Lower leg skin (tissue), 3 donors: ENCODE measurements around the gene KRTDAP.

Source experiments
- POLR2A ChIP-seq, 2 donors: fragments of 450-650 bp; IDR thresholded peaks; one replicate each; pipeline ENCODE4 v1.6.1; 2016 to 2017; ENCODE audit warnings: antibody characterized with exemption in 2 of 2, mild to moderate bottlenecking in 1 of 2, moderate library complexity in 1 of 2
- TF ChIP-seq, protein P1 (sequence below), 3 donors: fragments of 450-650 bp; IDR thresholded peaks; one replicate each; pipeline ENCODE4 v1.5.1; 2016; ENCODE audit warnings: antibody characterized with exemption in 3 of 3, mild to moderate bottlenecking in 3 of 3, moderate library complexity in 2 of 3

DNA sequence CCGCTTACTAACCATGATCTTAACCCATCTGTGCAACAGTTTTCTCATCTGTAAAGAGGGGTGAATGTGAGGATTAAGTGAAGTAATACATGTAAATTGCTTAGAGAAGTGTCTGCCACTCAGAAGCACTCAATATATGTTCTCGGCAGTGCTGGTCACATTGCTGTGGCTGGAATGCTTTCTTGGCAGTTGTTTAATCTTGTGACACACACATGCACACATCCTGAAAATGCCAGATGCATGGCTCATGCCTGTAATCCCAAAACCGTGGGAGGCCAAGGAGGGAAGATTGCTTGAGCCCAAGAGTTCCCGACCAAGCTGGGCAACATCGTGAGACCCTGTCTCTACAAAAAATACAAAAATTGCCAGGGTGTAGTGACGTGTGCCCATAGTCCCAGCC is 28.0 kb upstream of the KRTDAP start:
- TF ChIP-seq, protein P1, sequence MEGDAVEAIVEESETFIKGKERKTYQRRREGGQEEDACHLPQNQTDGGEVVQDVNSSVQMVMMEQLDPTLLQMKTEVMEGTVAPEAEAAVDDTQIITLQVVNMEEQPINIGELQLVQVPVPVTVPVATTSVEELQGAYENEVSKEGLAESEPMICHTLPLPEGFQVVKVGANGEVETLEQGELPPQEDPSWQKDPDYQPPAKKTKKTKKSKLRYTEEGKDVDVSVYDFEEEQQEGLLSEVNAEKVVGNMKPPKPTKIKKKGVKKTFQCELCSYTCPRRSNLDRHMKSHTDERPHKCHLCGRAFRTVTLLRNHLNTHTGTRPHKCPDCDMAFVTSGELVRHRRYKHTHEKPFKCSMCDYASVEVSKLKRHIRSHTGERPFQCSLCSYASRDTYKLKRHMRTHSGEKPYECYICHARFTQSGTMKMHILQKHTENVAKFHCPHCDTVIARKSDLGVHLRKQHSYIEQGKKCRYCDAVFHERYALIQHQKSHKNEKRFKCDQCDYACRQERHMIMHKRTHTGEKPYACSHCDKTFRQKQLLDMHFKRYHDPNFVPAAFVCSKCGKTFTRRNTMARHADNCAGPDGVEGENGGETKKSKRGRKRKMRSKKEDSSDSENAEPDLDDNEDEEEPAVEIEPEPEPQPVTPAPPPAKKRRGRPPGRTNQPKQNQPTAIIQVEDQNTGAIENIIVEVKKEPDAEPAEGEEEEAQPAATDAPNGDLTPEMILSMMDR (IDR thresholded peaks at IDR 0.05) = no peak
- TF ChIP-seq POLR2A (IDR thresholded peaks at IDR 0.05) = no peak
